PC-9 (cell line): ENCODE measurements around the gene RND3.

Experiments
- EZH2 ChIP-seq: fragments of 200-600 bp; sonication (generic); IDR thresholded peaks from 2 replicates; pipeline ENCODE4 v1.8.0; 2017; ENCODE audit warnings: antibody characterized with exemption, low read depth
- TF ChIP-seq, protein P1 (sequence below): fragments of 200-600 bp; sonication (generic); conservative IDR thresholded peaks from 2 replicates; pipeline ENCODE4 v1.6.1; 2017; ENCODE audit warnings: mixed run types, antibody characterized with exemption, mild to moderate bottlenecking, moderate library complexity

DNA sequence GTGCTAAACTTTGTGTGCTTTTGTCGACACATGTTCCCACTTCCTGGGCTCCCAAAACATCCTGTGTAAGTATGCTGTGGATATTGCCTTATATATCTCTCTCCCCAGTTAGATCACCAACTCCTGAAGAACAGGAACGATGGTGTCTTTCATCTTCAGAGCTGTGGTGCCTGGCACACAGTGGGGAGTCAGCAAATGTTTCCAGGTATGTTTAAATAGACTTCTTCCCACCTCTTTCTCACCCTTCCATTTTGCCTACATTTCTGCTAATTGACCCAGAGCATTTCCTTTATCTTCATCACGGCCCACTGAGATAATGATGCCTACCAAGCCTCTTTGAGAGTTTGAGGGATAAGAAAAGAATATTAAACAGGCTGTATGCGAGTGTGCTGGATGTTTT is 60.7 kb downstream of the RND3 start:
- TF ChIP-seq, protein P1, sequence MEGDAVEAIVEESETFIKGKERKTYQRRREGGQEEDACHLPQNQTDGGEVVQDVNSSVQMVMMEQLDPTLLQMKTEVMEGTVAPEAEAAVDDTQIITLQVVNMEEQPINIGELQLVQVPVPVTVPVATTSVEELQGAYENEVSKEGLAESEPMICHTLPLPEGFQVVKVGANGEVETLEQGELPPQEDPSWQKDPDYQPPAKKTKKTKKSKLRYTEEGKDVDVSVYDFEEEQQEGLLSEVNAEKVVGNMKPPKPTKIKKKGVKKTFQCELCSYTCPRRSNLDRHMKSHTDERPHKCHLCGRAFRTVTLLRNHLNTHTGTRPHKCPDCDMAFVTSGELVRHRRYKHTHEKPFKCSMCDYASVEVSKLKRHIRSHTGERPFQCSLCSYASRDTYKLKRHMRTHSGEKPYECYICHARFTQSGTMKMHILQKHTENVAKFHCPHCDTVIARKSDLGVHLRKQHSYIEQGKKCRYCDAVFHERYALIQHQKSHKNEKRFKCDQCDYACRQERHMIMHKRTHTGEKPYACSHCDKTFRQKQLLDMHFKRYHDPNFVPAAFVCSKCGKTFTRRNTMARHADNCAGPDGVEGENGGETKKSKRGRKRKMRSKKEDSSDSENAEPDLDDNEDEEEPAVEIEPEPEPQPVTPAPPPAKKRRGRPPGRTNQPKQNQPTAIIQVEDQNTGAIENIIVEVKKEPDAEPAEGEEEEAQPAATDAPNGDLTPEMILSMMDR, result no peak
- no peak for TF ChIP-seq EZH2
